Neuronal stem cell (in vitro differentiated cells): Measurements from ENCODE around the gene POLR2H.

Source experiments
- DNase-seq: peaks from one replicate; pipeline ENCODE4 v3.0.0-alpha.2; 2013; ENCODE audit warnings: low spot score
- H2AFZ ChIP-seq: one replicate; pipeline ENCODE4 v1.6.1; 2013; ENCODE audit warnings: mild to moderate bottlenecking, low read length, inconsistent platforms
- H2AK5ac ChIP-seq: 2 replicates; pipeline ENCODE4 v1.6.1; 2013; ENCODE audit warnings: low read depth, mild to moderate bottlenecking, inconsistent platforms, low read length, moderate library complexity, mixed read lengths
- H2BK120ac ChIP-seq: 2 replicates; pipeline ENCODE4 v1.6.1; 2013; ENCODE audit warnings: low read depth, mild to moderate bottlenecking, inconsistent platforms, low read length, moderate library complexity, mixed read lengths
- H2BK12ac ChIP-seq: one replicate; pipeline ENCODE4 v1.6.1; 2013; ENCODE audit warnings: low read length, inconsistent platforms
- H2BK15ac ChIP-seq: 2 replicates; pipeline ENCODE4 v1.6.1; 2013; ENCODE audit warnings: mild to moderate bottlenecking, low read length, inconsistent platforms, mixed read lengths
- H2BK5ac ChIP-seq: one replicate; pipeline ENCODE4 v1.6.1; 2013; ENCODE audit warnings: inconsistent platforms, mild to moderate bottlenecking, low read length, moderate library complexity
- H3K14ac ChIP-seq: one replicate; pipeline ENCODE4 v1.6.1; 2013; ENCODE audit warnings: low read length, inconsistent platforms
- H3K18ac ChIP-seq: 2 replicates; pipeline ENCODE4 v1.6.1; 2013; ENCODE audit warnings: low read length, inconsistent platforms
- H3K23ac ChIP-seq: 2 replicates; pipeline ENCODE4 v1.6.1; 2013; ENCODE audit warnings: low read depth, mild to moderate bottlenecking, mixed read lengths, low read length, inconsistent platforms; ENCODE audit not compliant: poor library complexity
- H3K27ac ChIP-seq: replicated peaks from 3 replicates; pipeline ENCODE4 v1.5.1; 2013; ENCODE audit warnings: low read length, inconsistent platforms
- H3K27me3 ChIP-seq, 3 experiments: 2 replicates each; pipeline ENCODE4 v1.6.1; 2013; ENCODE audit warnings: low read length in 3 of 3, mild to moderate bottlenecking in 2 of 3, inconsistent platforms in 1 of 3, low read depth in 1 of 3, mixed read lengths in 1 of 3, moderate library complexity in 1 of 3; ENCODE audit not compliant: control insufficient read depth in 3 of 3, insufficient read depth in 3 of 3
- H3K36me3 ChIP-seq, 2 donors: replicated peaks in 1 of 2; 2 replicates each; pipeline ENCODE4 v1.6.1; 2013; ENCODE audit warnings: low read length in 2 of 2; ENCODE audit not compliant: control insufficient read depth in 2 of 2, insufficient read depth in 2 of 2
- H3K4ac ChIP-seq: 2 replicates; pipeline ENCODE4 v1.6.1; 2013; ENCODE audit warnings: inconsistent platforms, mild to moderate bottlenecking, low read length, moderate library complexity
- H3K4me1 ChIP-seq, 2 donors: 1 replicate in 1 of 2; 2 replicates in 1 of 2; pipeline ENCODE4 v1.6.1; 2013; ENCODE audit warnings: low read length in 2 of 2, low read depth in 1 of 2; ENCODE audit not compliant: control insufficient read depth in 2 of 2, insufficient read depth in 1 of 2
- H3K4me2 ChIP-seq: one replicate; pipeline ENCODE4 v1.6.1; 2013; ENCODE audit warnings: mild to moderate bottlenecking, low read length, inconsistent platforms; ENCODE audit not compliant: insufficient read depth, poor library complexity, severe bottlenecking
- H3K4me3 ChIP-seq, 2 donors: 2 replicates each; pipeline ENCODE4 v1.5.1; 2013; ENCODE audit warnings: low read length in 2 of 2, mild to moderate bottlenecking in 2 of 2, inconsistent platforms in 1 of 2, moderate library complexity in 1 of 2
- H3K79me1 ChIP-seq: one replicate; pipeline ENCODE4 v1.6.1; 2013; ENCODE audit warnings: low read depth, mild to moderate bottlenecking, inconsistent platforms, low read length, moderate library complexity
- H3K9ac ChIP-seq: one replicate; pipeline ENCODE4 v1.6.1; 2013; ENCODE audit warnings: mild to moderate bottlenecking, low read depth, low read length, inconsistent platforms; ENCODE audit not compliant: poor library complexity
- H3K9me3 ChIP-seq, 2 donors: replicated peaks in 1 of 2; 2 replicates each; pipeline versions ENCODE3 to v1.6.1; 2013; ENCODE audit warnings: low read length in 2 of 2, mild to moderate bottlenecking in 2 of 2, inconsistent platforms in 1 of 2, low read depth in 1 of 2, mixed read lengths in 1 of 2, moderate library complexity in 1 of 2; ENCODE audit not compliant: control insufficient read depth in 2 of 2, insufficient read depth in 1 of 2
- H4K8ac ChIP-seq: one replicate; pipeline ENCODE4 v1.6.1; 2013; ENCODE audit warnings: low read depth, mild to moderate bottlenecking, inconsistent platforms, low read length, moderate library complexity
- H4K91ac ChIP-seq: one replicate; pipeline ENCODE4 v1.6.1; 2013; ENCODE audit warnings: low read length, low read depth, mild to moderate bottlenecking, inconsistent platforms; ENCODE audit not compliant: poor library complexity
- WGBS, 2 donors: extraction: QIAGEN DNeasy Blood & Tissue Kit; methylation state at CpG; one replicate each; pipeline ENCODE4 v1.1.7; 2013; ENCODE audit warnings: missing lambda C conversion rate in 2 of 2, mixed read lengths in 1 of 2; ENCODE audit not compliant: insufficient read length in 2 of 2, insufficient replicate concordance in 1 of 2; ENCODE audit errors: extremely low coverage in 2 of 2; 5-methylcytosine and 5-hydroxymethylcytosine counted together

Gene POLR2H

DNA sequence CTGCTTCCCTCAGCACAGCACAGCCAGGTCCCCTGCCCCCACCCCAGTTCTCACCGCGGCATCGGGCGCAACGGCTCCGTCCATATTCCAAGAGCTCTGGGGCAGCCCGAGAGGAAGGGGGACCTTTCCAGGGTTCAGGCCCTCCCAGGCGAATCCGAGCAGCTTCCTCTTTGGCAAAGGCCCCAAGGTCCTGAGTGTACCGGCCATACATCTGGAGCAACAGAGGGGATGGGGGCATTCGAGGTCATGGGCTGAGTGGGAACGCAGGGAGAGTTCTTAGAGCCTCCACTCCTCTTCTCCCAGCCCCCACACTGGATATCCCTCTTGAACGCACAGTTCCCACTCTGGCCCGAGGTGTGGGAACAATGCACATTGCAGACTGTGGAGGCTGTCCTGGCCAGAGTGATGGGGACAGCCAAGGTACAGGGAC lies 2.6 kb upstream of the POLR2H start:
- no CpG with 5 or more reads among the region's 14 CpGs for WGBS, 2 donors
- Histone ChIP-seq H2BK5ac (peak overlapping the region; percentile 93), H2BK120ac (no peak overlapping the region), H3K4ac (peak overlapping the region; percentile 68), H3K9me3 (no peaks in the 10 kb centered on the region), H3K9ac (peak overlapping the region; percentile 79), H3K27ac (no peak overlapping the region), H3K4me1 (peaks cover 16 to 23% of the 10 kb centered on the region in 2 donors), H4K8ac (no peak overlapping the region), H3K36me3 (peaks cover 44 to 54% of the 10 kb centered on the region in 2 donors), H2AFZ (no peak overlapping the region), H3K79me1 (peaks cover 25% of the 10 kb centered on the region), H3K4me2 (peak overlapping the region; percentile 97), H3K18ac (peak overlapping the region; percentile 9), H3K14ac (no peak overlapping the region), H3K23ac (no peak overlapping the region), H2BK15ac (peak overlapping the region; percentile 20), H4K91ac (no peak overlapping the region), H3K4me3 (peak overlapping the region in 1 of 2 donors; percentile 29), H3K27me3 (no peaks in the 10 kb centered on the region), H2BK12ac (peak overlapping the region; percentile 81), H2AK5ac (peak overlapping the region; percentile 99)
- no peak for DNase-seq

DNA sequence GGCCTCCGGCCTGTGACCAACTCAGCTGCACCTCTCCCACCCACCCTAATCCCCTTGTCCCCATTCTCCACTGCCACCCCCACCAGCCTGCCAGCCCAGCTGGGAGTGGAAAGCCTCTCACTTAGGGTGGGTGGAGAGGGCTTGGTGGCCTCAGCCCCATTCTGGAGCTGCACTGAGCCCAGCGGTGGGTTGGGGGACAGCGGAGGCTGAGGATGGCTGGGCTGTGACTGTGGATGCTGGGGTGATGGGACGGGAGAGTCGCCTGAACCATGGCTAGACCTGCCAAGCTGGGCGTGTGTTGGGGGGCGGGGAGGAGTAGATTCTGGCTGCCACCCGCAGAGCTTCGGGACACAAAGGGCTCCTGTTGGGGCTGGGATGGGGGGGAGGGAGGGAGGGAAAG lies 1.9 kb upstream of the POLR2H start:
- Histone ChIP-seq H3K4me3 (peak overlapping the region; percentile 72 to 82), H3K9ac (peak overlapping the region; percentile 88), H3K27me3 (no peaks in the 10 kb centered on the region), H3K27ac (peak overlapping the region; percentile 70), H3K18ac (peak overlapping the region; percentile 98), H4K91ac (peak overlapping the region; percentile 99), H3K23ac (no peak overlapping the region), H3K14ac (peak overlapping the region; percentile 56), H2AK5ac (peak overlapping the region; percentile 99), H3K36me3 (peaks cover 42 to 55% of the 10 kb centered on the region in 2 donors), H2BK5ac (peak overlapping the region; percentile 93), H3K4ac (peak overlapping the region; percentile 76), H2BK120ac (peak overlapping the region; percentile 72), H3K4me2 (peak overlapping the region; percentile 97), H3K4me1 (peaks cover 22 to 23% of the 10 kb centered on the region in 2 donors), H2BK15ac (peak overlapping the region; percentile 94), H4K8ac (peak overlapping the region; percentile 43), H2BK12ac (peak overlapping the region; percentile 100), H2AFZ (no peak overlapping the region), H3K79me1 (peaks cover 24% of the 10 kb centered on the region), H3K9me3 (no peaks in the 10 kb centered on the region)
- WGBS, 2 donors = no CpG with 5 or more reads among the region's 9 CpGs
- no peak for DNase-seq

DNA sequence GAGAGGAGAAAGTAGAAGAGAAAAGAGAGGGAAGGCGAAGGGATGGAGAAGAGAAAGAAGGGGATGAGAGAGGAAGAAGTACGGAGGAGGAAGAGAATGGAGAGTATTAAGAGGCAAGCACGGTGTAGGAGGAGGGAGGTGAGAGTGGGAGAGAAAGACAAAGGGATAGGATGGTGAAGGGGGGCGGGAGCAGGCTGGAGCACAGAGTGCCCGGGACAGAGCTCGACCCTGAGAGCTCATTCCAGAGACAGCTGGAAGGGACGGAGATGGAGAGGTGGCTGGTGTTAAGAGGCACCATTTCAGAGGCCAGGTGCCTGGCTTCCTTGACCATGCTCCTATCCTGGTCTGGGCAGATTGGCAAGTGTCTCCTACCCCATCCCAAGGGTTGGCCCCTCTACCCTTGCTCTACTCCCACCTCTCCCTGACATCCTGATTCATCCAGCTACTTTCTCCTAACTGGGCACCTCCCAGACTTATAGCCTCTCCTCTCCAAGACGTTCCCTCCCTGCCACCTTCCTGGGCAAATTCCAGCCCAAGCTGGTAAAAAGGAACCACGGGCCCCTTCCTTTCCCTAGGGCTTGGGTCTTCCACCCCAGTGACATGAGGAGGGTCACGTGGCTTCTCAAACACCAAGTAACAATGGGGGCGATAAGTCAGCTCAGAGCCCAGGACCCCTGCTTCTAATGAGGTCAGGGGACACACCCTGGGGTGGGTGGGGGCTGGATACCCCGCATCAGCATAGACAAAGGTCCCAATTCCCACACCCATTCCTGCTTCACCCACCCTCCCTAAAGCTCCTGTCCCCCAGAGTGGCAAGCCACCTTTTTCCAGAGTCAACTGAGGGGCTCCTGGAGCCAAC lies 1.2 kb upstream of the POLR2H start:
- H3K4me1 ChIP-seq = peaks cover 21 to 24% of the 10 kb centered on the region in 2 donors
- H3K4ac ChIP-seq = no peak overlapping the region
- H4K8ac ChIP-seq = no peak overlapping the region
- peak overlapping the region; percentile 82 to 96 for H3K4me3 ChIP-seq
- H3K14ac ChIP-seq = peak overlapping the region; percentile 77
- H2AK5ac ChIP-seq = peak overlapping the region; percentile 90
- H2AFZ ChIP-seq = no peak overlapping the region
- H3K23ac ChIP-seq = no peak overlapping the region
- H3K27me3 ChIP-seq = no peaks in the 10 kb centered on the region
- H3K9me3 ChIP-seq = no peaks in the 10 kb centered on the region
- peak overlapping the region; percentile 99 for H3K9ac ChIP-seq
- peaks cover 21% of the 10 kb centered on the region for H3K79me1 ChIP-seq
- H2BK12ac ChIP-seq = no peak overlapping the region
- peak overlapping the region; percentile 99 for H3K27ac ChIP-seq
- 100% methylated on average over 2 of the region's 12 CpGs; no CpG with 5 or more reads in 1 of the 2 donors for WGBS, 2 donors
- peak overlapping the region; percentile 46 for H4K91ac ChIP-seq
- H2BK120ac ChIP-seq = peak overlapping the region; percentile 92
- H3K36me3 ChIP-seq = peaks cover 40 to 55% of the 10 kb centered on the region in 2 donors
- H2BK5ac ChIP-seq = peak overlapping the region; percentile 97
- peak overlapping the region; percentile 99 for H3K18ac ChIP-seq
- peak overlapping the region; percentile 97 for H3K4me2 ChIP-seq
- H2BK15ac ChIP-seq = peak overlapping the region; percentile 97
- no peak for DNase-seq

DNA sequence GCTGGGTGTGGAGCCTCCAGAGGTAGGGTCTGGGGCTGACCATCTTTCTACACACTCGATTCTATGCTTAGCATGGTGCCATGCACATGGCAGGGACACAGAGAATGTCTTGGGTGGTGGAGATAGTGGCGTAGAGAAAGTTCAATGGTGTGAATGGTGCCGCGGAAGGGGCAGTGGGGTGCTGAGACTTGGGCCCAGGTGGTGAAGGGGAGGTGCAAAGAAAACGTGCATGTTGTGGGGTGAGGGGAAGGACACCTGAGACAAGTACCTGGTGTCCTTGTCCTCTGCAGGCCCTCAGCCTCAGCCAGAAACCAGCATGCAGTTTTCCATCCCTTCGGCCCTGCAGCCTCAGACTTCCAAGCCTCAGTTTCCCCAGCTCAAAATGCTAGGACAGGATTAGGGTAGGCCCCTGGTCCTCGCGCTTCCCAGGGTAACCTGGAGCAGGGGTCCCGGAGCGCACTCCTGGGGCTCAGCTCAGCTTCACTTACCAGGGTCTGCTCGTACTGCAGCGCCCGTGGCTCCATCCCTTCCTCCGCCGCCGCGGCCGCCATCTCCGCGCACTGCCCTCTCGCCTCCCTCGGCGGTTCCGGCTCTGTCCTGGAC lies 480 bp upstream of the POLR2H start:
- Histone ChIP-seq H2BK120ac (peak overlapping the region; percentile 92), H2AK5ac (peak overlapping the region; percentile 90), H3K9me3 (no peaks in the 10 kb centered on the region), H4K91ac (peak overlapping the region; percentile 47), H3K79me1 (peaks cover 21% of the 10 kb centered on the region), H3K4ac (no peak overlapping the region), H3K14ac (peak overlapping the region; percentile 77), H2BK15ac (peak overlapping the region; percentile 97), H2AFZ (peak overlapping the region; percentile 88), H3K23ac (peak overlapping the region; percentile 94), H2BK12ac (peak overlapping the region; percentile 47), H3K4me2 (peak overlapping the region; percentile 97), H2BK5ac (peak overlapping the region; percentile 97), H3K36me3 (peaks cover 34 to 53% of the 10 kb centered on the region in 2 donors), H3K18ac (peak overlapping the region; percentile 99), H4K8ac (no peak overlapping the region), H3K27me3 (no peaks in the 10 kb centered on the region), H3K4me3 (peak overlapping the region; percentile 82 to 96), H3K27ac (peak overlapping the region; percentile 99), H3K9ac (peak overlapping the region; percentile 99), H3K4me1 (peaks cover 21 to 24% of the 10 kb centered on the region in 2 donors)
- DNase-seq = no peak
- no CpG with 5 or more reads among the region's 24 CpGs for WGBS, 2 donors
